Activated gamma-delta T cell treated with Interleukin-2 at 50 U/mL for 16 hours (primary cell): ENCODE results near the gene ANKRD23.
"Not testable (repeated sequence)": the region's sequence is repeated elsewhere in the genome, so short reads cannot be mapped to it uniquely, and the experiment has no call there.

ENCODE experiments used
- DNase-seq: peaks from one replicate; pipeline ENCODE4 v3.0.0-alpha.2; 2020

ANKRD23 gene

GRCh38 chr2:96863056-96863455 lies 19.2 kb upstream of the ANKRD23 start:
- DNase-seq, result not testable (repeated sequence)

- DNase-seq, result no peak
Measured at GRCh38 chr2:96861074-96861473, 17.3 kb upstream of the ANKRD23 start.

- DNase-seq, result no peak
Measured at GRCh38 chr2:96860065-96861029, 16.5 kb upstream of the ANKRD23 start.

GRCh38 chr2:96859681-96860064 lies 15.9 kb upstream of the ANKRD23 start:
- no peak for DNase-seq

GRCh38 chr2:96859099-96859649 lies 15.4 kb upstream of the ANKRD23 start:
- DNase-seq, result no peak

GRCh38 chr2:96857667-96858372 lies 14.0 kb upstream of the ANKRD23 start, which contains the start of gene ANKRD39:
TSS of gene ANKRD39 (minus strand) at chr2:96858016. CDS start at chr2:96857987, 29 bp downstream.
- peak; percentile 98 for DNase-seq

- DNase-seq, result peak; percentile 28
Measured at GRCh38 chr2:96856776-96857666, 13.2 kb upstream of the ANKRD23 start.

GRCh38 chr2:96853321-96853720 lies 9.5 kb upstream of the ANKRD23 start:
- DNase-seq, result no peak

- DNase-seq, result no peak
Measured at GRCh38 chr2:96852667-96853066, 8.8 kb upstream of the ANKRD23 start.

- no peak for DNase-seq
Measured at GRCh38 chr2:96848264-96848663, 4.4 kb upstream of the ANKRD23 start.

GRCh38 chr2:96847586-96847985 lies 3.8 kb upstream of the ANKRD23 start:
- DNase-seq, result no peak

GRCh38 chr2:96846825-96847224 lies 3.0 kb upstream of the ANKRD23 start:
- no peak for DNase-seq

GRCh38 chr2:96844405-96844808 lies 586 bp upstream of the ANKRD23 start:
- no peak for DNase-seq

GRCh38 chr2:96842600-96842999 lies 1.2 kb downstream of the ANKRD23 start:
- no peak for DNase-seq

GRCh38 chr2:96841701-96842495 lies 1.9 kb downstream of the ANKRD23 start:
- no peak for DNase-seq

GRCh38 chr2:96839875-96840850 lies 3.7 kb downstream of the ANKRD23 start:
- no peak for DNase-seq

- peak; percentile 87 for DNase-seq
Measured at GRCh38 chr2:96839293-96839874, 4.4 kb downstream of the ANKRD23 start.

GRCh38 chr2:96838345-96839292 lies 5.2 kb downstream of the ANKRD23 start:
- no peak for DNase-seq

- no peak for DNase-seq
Measured at GRCh38 chr2:96837575-96837974, 6.2 kb downstream of the ANKRD23 start.
